K562 (cell line): ENCODE measurements around the gene PDE8B. TPM values are rescaled to one million over a fixed set of nuclear protein-coding genes. Genes with fewer than 3 reads are reported as not detected.

Experiments
- ATAC-seq: fragments of 200-7000 bp; cut with Tn5 transposase; 3 replicates; pipeline ENCODE4 v1.9.1; 2020; ENCODE audit warnings: moderate library complexity
- BruUV-seq: library from RNA; stranded (reverse); fragments of 400-500 nt; replicated peaks from 2 replicates; lab custom pipeline; 2021; lab: Mats Ljungman, UMichigan
- CTCF ChIA-PET: fragments of 300-600 bp; formaldehyde crosslinking; extraction: SDS; loops from one replicate; lab custom pipeline; 2021; ENCODE audit warnings: low intra/inter-chr PET ratio; lab: Yijun Ruan, JAX
- POLR2A ChIA-PET: fragments of 300-600, 350-650 bp; sonication (Branson Sonifier 250); formaldehyde crosslinking; extraction: SDS; loops from one replicate; lab custom pipeline; 2021; ENCODE audit warnings: antibody characterized with exemption, inconsistent platforms; lab: Yijun Ruan, JAX
- DNase-seq, 4 experiments: peaks; one replicate each; pipeline versions ENCODE4 v3.0.0 to v3.0.0-alpha.2; 2011 to 2018; ENCODE audit warnings: low spot score in 3 of 4, mixed read lengths in 3 of 4; ENCODE audit errors: extremely low read depth in 1 of 4
- FAIRE-seq: peaks from 2 replicates; lab custom pipeline; 2011; peaks lifted over from hg19 to GRCh38; lab: Jason Lieb, UNC
- H2AFZ ChIP-seq: 2 replicates; pipeline ENCODE4 v1.6.0; 2011; ENCODE audit warnings: low read depth, low read length, control low read depth, inconsistent platforms
- H3K27ac ChIP-seq: fragments of 200-600 bp; 3 replicates; pipeline ENCODE4 v1.8.0; 2011; ENCODE audit warnings: low read depth, mild to moderate bottlenecking, control low read depth, inconsistent platforms, low read length, moderate library complexity, mixed read lengths; ENCODE audit errors: extremely low read depth
- H3K27me3 ChIP-seq, 2 experiments: fragments of 300-600 bp in 1 of 2; 2 replicates in 1 of 2; 3 replicates in 1 of 2; pipeline versions ENCODE4 v1.6.0 to v1.8.0; 2011; ENCODE audit warnings: inconsistent platforms in 2 of 2, low read length in 2 of 2, mild to moderate bottlenecking in 1 of 2, mixed read lengths in 1 of 2, moderate library complexity in 1 of 2; ENCODE audit not compliant: control insufficient read depth in 2 of 2, insufficient read depth in 2 of 2
- H3K36me3 ChIP-seq: fragments of 300-600 bp; 3 replicates; pipeline ENCODE4 v1.8.0; 2011; ENCODE audit warnings: mild to moderate bottlenecking, low read length, inconsistent platforms; ENCODE audit not compliant: control insufficient read depth, insufficient read depth
- H3K4me1 ChIP-seq, 2 experiments: fragments of 200-600 bp in 1 of 2; replicated peaks in 1 of 2; 2 replicates in 1 of 2; 3 replicates in 1 of 2; pipeline versions ENCODE4 v1.5.1 to v1.8.0; 2011; ENCODE audit warnings: inconsistent platforms in 2 of 2, low read length in 2 of 2, mild to moderate bottlenecking in 1 of 2, mixed read lengths in 1 of 2, moderate library complexity in 1 of 2; ENCODE audit not compliant: control insufficient read depth in 2 of 2, insufficient read depth in 2 of 2
- H3K4me2 ChIP-seq: 2 replicates; pipeline ENCODE4 v1.6.1; 2011; ENCODE audit warnings: low read length, control low read depth, inconsistent platforms, mixed read lengths; ENCODE audit not compliant: insufficient read depth
- H3K4me3 ChIP-seq: fragments of 200-600 bp; sonication (generic), shearing (Covaris generic); 2 replicates; pipeline ENCODE4 v1.5.1; 2016; ENCODE audit warnings: control low read depth, inconsistent platforms
- H3K79me2 ChIP-seq: fragments of 200-600 bp; 3 replicates; pipeline ENCODE4 v1.8.0; 2011; ENCODE audit warnings: low read length, inconsistent platforms; ENCODE audit not compliant: control insufficient read depth, insufficient read depth
- H3K9ac ChIP-seq, 2 experiments: 2 replicates each; pipeline versions ENCODE4 v1.6.0 to v1.6.1; 2011; ENCODE audit warnings: low read depth in 2 of 2, low read length in 2 of 2, control low read depth in 1 of 2, inconsistent platforms in 1 of 2, mild to moderate bottlenecking in 1 of 2, mixed read lengths in 1 of 2; ENCODE audit not compliant: insufficient read depth in 1 of 2
- H3K9me1 ChIP-seq: one replicate; pipeline ENCODE4 v1.6.0; 2011; ENCODE audit warnings: inconsistent platforms, mild to moderate bottlenecking, low read length, moderate library complexity; ENCODE audit not compliant: control insufficient read depth, insufficient read depth
- H3K9me3 ChIP-seq: replicated peaks from 2 replicates; pipeline ENCODE4 v1.5.1; 2011; ENCODE audit warnings: low read depth, low read length, inconsistent platforms; ENCODE audit not compliant: control insufficient read depth, insufficient read depth
- H4K20me1 ChIP-seq: replicated peaks from 2 replicates; pipeline ENCODE4 v1.6.1; 2011; ENCODE audit warnings: low read length, inconsistent platforms, mixed read lengths; ENCODE audit not compliant: control insufficient read depth, insufficient read depth
- RFX1 ChIP-seq: fragments of 450-650 bp; IDR thresholded peaks from 2 replicates; pipeline ENCODE4 v1.6.1; 2016; ENCODE audit warnings: mild to moderate bottlenecking, moderate library complexity
- WGBS: fragments of 100-300 bp; shearing (Covaris generic); methylation state at CpG from one replicate; pipeline ENCODE4 v1.1.6; 2016; ENCODE audit warnings: low coverage, mixed read lengths; ENCODE audit not compliant: insufficient coverage; ENCODE audit errors: missing lambda C conversion rate; 5-methylcytosine and 5-hydroxymethylcytosine counted together
- in situ Hi-C: fragments of 300-500 bp; cut with MboI; formaldehyde crosslinking; loops from 4 replicates; pipeline ENCODE4 v1.15.0; 2018; ENCODE audit warnings: inconsistent platforms, mixed read lengths
- intact Hi-C: fragments of 100-400 bp; cut with micrococcal nuclease; formaldehyde crosslinking; loops from 2 replicates; pipeline ENCODE4 v1.14.2; 2022
- polyA plus RNA-seq, 8 experiments: library from polyadenylated mRNA; depleted of rRNA in 4 of 8; stranded (reverse) in 5 of 8; unstranded in 3 of 8; fragments of >200 nt; fragmentation: Nextera tagmentation in 2 of 8; fragmentation: Illumina TruSeq in 1 of 8; extraction: Ambion mirVana in 2 of 8; extraction: Trizol in 1 of 8; gene quantifications; 2 replicates each; pipeline versions ENCODE4 v1.2.1 to v1.2.3, GENCODE V29; 2011 to 2014; ENCODE audit warnings: inconsistent platforms in 1 of 8, missing spikeins in 1 of 8
- total RNA-seq, 7 experiments: library from RNA; depleted of rRNA in 6 of 7; stranded (reverse); fragments of >200 nt in 6 of 7; fragmentation: Illumina TruSeq in 2 of 7; extraction: Trizol in 2 of 7; gene quantifications; 2 replicates each; pipeline versions ENCODE4 v1.2.1 to v1.2.3, GENCODE V29; 2011 to 2021; ENCODE audit warnings: low replicate concordance in 1 of 7
- TF ChIP-seq, protein P1 (sequence below): fragments of 450-650 bp; conservative IDR thresholded peaks from 2 replicates; pipeline ENCODE4 v1.6.1; 2016; ENCODE audit warnings: missing genetic modification characterization, low read depth, mild to moderate bottlenecking, control low read depth, missing compliant biosample characterization

PDE8B gene
- total and polyA plus RNA-seq, 9 of the 15 experiments (the other 6 are each of a cell fraction or from before 2014, with no cell fraction given): 0.15 to 0.28 TPM; not detected in 7

DNA sequence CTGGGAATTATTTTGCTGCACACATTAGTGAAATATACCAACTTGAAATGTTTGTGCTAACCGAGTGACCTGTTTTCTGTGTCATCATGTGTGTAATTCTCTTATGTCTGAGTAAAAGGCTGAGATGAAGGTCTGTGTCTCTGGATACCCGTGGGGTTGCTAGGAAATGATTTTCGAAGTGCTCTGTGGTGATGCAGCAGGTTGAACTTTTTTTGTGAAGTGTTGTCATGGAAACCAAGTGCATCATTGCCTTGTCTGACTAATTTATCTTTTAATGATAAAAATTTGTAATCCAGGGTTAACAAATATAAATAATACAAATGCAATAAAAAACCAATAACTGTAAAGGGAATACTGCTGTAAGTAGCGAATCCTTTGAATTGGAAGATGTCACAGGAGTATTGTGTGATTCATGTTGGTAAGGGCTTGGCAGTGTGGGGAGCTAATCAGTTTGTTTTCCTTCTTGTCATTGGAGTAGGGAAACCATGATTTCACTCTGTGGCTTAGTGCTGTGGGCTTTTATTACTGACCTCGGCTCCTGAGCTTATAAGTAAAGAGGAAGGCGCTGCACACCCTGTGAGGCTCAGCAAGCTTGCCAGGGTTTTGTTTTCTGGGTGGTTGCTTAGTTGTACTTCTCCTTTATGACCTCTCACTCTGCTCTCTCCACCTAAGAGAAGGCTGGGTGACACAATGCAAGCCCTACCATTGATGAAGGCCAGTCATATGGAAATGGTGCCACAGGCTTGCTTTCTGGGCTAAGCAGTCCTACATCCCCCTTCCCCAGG, 22.3 kb downstream of the PDE8B start:
- POLR2A ChIA-PET: no interaction called here
- Histone ChIP-seq H3K4me1 (no peaks in the 10 kb centered on the region), H4K20me1 (0 out of 2 replicates have a peak, but pooled peaks cover 4% of the 10 kb centered on the region), H3K36me3 (no peaks in the 10 kb centered on the region), H3K79me2 (no peaks in the 10 kb centered on the region), H3K4me3 (no peak overlapping the region), H3K9me3 (no peaks in the 10 kb centered on the region), H3K9ac (no peak overlapping the region), H3K27me3 (peaks cover 0 to 14% of the 10 kb centered on the region in 2 experiments; a peak in 3 of 5 replicates), H2AFZ (no peak overlapping the region), H3K4me2 (no peak overlapping the region), H3K9me1 (no peaks in the 10 kb centered on the region), H3K27ac (no peak overlapping the region)
- ATAC-seq (no peak), DNase-seq (no peak), FAIRE-seq (no peak)
- TF ChIP-seq RFX1: peak; percentile 72
- TF ChIP-seq, protein P1, sequence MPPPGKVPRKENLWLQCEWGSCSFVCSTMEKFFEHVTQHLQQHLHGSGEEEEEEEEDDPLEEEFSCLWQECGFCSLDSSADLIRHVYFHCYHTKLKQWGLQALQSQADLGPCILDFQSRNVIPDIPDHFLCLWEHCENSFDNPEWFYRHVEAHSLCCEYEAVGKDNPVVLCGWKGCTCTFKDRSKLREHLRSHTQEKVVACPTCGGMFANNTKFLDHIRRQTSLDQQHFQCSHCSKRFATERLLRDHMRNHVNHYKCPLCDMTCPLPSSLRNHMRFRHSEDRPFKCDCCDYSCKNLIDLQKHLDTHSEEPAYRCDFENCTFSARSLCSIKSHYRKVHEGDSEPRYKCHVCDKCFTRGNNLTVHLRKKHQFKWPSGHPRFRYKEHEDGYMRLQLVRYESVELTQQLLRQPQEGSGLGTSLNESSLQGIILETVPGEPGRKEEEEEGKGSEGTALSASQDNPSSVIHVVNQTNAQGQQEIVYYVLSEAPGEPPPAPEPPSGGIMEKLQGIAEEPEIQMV (tag): no peak
- intact Hi-C loops: no loop called here
- no TSS peak for BruUV-seq
- in situ Hi-C loops: no loop called here
- WGBS: 1% methylated on average over 6 of the region's 6 CpGs
- CTCF ChIA-PET: no interaction called here
